Renal cortex interstitium (tissue), 11 donors: ENCODE measurements around the gene PDXP. TPM values are rescaled to one million over a fixed set of nuclear protein-coding genes. Genes with fewer than 3 reads are reported as not detected.
"Not testable (repeated sequence)": the region's sequence is repeated elsewhere in the genome, so short reads cannot be mapped to it uniquely, and the experiment has no call there.

Source experiments
- DNase-seq, 11 donors: peaks; one replicate each; pipeline ENCODE4 v3.0.0-alpha.2; 2013; ENCODE audit warnings: low read depth in 9 of 11, low spot score in 4 of 11; ENCODE audit errors: extremely low read depth in 1 of 11
- polyA plus RNA-seq, 3 donors: library from polyadenylated mRNA; unstranded; fragments of 120-200 nt; gene quantifications; one replicate each; pipeline ENCODE4 v1.2.1, GENCODE V29; 2013; ENCODE audit not compliant: insufficient read length in 3 of 3

The PDXP gene
- polyA plus RNA-seq, 3 donors, result 13.6 to 20.5 (median 17.7) TPM

DNA sequence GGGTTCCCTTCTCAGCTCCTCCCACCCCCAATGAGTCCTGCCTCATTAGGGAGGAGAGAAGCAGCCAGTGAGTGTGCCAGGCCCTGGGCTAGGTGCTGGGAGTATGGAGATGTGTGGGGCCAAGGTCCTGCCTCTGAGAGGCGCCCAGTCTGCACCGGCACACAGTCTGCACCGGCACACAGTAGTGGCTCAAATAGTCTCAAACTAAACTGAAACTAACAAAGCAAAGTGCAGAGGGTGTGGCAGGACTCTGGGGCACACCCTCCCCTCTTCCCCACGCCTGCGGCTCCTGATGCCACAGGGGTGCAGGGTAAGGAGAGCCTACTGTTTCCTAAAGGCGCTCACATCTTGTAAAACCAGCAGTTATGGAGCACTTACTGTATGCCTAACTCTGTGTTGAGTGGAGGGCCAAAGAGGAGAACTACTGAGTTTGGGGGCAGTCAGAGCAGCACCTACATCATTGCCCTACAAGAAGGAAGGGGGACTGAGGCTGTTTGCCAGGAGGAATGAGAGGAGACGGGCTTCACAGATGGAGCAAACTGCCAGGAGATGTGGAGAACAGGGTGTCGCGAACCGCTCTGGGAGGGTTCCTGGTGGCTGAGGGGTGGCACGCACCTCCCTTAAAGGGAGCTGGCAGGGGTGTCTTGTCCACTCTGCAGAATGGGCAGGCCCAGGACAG lies 20.0 kb upstream of the PDXP start:
- DNase-seq, result no peak

DNA sequence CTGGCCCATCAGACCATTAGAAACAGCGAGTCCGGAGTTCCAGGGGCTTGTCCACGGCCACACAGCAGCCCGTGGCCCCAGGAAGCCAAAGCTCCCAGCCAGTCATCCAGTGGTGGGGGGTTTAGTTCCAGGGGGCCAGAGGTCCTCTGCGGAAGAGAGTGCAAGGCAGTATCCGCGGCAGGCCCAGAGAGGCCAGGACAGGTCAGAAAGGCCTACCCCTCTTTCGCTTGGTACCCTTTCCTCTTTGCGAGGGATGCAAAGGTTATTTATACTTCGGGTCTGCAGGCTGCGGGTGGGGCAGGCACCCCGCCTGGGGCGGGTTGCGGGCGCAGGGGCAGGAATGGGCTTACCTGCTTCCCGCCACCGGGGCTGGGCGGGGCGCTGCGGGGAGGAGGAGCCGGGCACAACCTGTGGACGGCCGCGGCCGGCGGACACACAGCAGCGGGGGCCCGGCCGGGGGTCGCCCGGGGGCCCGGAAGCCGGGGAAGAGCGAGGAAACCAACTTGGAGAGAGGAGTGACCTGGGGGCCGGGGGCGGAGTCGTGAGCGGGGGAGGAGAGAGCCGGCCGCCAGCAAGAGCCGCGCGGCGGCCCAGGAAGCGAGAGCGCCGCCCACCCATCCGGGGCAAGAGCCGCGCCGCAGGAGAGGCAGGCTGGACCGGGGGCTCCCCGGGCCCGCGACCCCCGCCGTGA lies 19.3 kb upstream of the PDXP start, which contains the start of gene SH3BP1:
Gene SH3BP1 (plus strand): TSS at position 600 of the 691 bp plus-strand sequence. CDS start 119 bp downstream, outside the sequence.
- peak in 4 of 11 donors; percentile 58 to 66 (median 60) for DNase-seq

GRCh38 chr22:37639771-37640590 lies 18.5 kb upstream of the PDXP start:
- no peak for DNase-seq

DNA sequence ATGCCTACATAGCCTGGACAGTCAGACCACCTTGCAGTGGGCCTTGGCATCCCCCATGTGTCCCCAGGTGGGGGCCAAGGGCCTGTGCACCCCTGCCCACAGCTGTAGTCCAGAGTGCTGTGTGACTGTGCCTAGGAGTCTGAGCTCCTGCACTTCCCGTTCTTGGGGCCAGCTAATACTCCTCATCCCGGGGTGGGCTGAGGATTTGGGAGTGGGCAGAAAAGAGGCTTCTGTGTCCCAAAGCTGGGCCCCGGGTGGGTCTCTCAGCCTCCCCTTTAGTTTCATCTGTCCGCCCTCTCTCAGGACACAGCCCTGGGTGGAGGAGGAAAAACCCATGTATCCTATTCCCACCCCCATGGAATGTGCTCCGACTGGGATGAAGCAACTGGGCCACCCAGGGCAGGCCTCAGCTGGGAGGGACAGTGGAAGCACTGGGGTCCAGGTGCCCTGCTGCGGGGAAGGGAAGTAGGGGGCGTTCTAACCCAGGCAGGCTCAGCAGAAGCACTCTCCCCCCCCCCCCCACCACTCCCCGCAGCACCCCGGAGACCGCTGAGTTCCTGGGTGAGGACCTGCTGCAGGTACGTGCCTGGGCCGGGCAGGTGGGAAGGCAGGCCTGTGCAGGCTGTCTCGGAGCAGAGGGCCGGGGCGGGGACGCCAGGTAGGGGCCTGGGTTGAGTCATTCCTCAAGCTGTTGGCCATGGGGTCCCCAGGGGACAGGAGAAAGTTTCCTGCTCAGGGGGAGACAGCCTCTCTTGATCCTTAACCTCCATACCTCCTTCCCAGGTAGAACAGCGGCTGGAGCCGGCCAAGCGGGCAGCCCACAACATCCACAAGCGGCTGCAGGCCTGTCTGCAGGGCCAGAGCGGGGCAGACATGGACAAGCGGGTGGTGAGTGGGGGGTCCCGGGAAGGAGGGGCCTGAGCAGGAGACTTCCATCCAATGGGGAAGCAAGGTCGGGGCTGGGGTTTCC lies 17.6 kb upstream of the PDXP start:
- no peak for DNase-seq

- no peak for DNase-seq
These were observed 17.0 kb upstream of the PDXP start for GRCh38 chr22:37641561-37641949.

GRCh38 chr22:37643225-37643847 lies 15.2 kb upstream of the PDXP start:
- peak in 3 of 11 donors; percentile 68 to 75 (median 71) for DNase-seq

- no peak for DNase-seq
These were observed 11.2 kb upstream of the PDXP start for GRCh38 chr22:37647317-37647716.

GRCh38 chr22:37647928-37648327 lies 10.6 kb upstream of the PDXP start:
- DNase-seq, result no peak

- no peak for DNase-seq
These were observed 7.9 kb upstream of the PDXP start for GRCh38 chr22:37650463-37651136.

DNA sequence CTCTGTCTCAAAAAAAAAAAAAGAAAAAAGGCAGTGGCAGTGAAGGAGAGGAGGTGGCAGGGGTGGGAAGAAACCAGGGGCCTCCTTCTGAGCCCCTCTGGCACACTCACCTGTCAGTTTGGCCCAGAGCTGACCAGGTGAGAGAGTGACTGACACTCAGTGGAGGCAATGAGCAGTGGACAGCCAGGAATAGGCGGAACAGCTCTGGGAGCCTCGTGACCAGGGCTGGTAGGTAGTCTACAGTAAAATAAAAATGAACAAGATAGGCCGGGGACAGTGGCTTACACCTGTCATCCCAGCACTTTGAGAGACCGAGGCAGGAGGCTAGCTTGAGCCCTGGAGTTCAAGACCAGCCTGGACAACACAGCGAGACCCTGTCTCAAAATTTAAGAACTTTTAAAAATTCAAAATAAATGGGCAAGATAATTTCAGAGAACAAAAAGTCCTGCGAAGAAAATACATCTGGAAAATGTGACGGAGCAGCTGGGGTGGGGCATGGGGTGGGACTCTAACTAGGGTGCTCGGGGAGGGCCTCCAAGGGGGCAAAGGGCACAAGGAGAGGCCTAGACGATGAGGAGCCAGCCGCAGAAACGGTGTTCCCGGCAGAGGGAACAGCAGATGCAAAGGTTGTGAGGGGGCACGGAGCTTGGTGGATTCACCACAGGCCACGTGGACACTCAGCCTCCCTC lies 3.8 kb upstream of the PDXP start:
- no peak for DNase-seq

DNA sequence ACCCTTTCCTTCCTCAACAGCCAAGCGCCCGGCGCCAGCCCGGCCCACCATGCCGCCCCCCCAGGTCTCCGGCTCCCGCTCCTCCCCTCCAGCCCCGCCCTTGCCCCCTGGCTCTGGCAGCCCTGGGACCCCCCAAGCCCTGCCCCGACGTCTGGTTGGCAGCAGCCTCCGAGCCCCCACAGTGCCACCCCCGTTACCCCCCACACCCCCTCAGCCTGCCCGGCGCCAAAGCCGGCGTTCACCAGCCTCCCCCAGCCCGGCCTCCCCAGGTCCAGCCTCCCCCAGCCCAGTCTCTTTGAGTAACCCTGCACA lies 3.3 kb upstream of the PDXP start:
- no peak for DNase-seq

DNA sequence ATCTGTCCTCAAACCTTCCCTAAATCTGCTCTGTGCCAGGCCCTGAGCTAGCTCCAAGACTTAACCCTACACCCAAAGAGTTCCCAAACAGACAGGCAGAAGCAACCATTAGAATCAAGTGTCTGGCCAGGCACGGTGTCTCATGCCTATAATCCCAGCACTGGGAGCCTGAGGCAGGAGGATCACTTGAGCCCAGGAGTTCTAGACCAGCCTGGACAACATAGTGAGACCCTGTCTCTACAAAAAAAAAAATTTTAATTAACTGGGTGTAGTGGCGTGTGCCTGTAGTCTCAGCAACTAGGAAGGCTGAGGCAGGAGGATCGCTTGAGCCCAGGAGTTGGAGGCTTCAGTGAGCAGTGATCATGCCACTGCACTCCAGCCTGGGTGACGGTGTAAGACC lies 1.9 kb upstream of the PDXP start:
- DNase-seq, result not testable (repeated sequence)

DNA sequence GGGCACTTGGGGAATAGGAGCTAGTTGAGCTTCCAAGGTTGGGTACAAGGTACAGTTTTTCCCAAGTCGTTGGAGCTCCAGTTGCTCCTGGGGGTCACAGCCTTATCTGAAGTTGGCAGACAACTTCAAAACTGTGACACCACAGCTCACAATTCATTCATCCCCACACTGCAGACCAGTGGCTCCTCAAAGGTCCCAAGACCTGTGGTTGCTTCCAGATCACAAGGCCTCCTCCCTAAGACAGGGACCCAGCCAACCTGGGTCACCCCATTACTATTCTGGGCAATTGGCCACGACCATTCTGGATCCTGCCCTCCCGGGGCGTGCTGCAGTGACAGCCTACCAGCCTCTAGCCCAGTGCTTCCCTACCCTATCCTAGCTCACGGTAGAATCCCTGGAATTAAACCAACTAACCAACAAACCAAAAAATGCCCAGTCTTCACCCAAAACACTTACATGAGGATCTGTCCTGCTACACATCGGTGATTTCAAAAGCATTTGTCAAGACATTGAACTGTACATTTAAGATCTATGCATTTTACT lies 862 bp upstream of the PDXP start:
- DNase-seq, result no peak

DNA sequence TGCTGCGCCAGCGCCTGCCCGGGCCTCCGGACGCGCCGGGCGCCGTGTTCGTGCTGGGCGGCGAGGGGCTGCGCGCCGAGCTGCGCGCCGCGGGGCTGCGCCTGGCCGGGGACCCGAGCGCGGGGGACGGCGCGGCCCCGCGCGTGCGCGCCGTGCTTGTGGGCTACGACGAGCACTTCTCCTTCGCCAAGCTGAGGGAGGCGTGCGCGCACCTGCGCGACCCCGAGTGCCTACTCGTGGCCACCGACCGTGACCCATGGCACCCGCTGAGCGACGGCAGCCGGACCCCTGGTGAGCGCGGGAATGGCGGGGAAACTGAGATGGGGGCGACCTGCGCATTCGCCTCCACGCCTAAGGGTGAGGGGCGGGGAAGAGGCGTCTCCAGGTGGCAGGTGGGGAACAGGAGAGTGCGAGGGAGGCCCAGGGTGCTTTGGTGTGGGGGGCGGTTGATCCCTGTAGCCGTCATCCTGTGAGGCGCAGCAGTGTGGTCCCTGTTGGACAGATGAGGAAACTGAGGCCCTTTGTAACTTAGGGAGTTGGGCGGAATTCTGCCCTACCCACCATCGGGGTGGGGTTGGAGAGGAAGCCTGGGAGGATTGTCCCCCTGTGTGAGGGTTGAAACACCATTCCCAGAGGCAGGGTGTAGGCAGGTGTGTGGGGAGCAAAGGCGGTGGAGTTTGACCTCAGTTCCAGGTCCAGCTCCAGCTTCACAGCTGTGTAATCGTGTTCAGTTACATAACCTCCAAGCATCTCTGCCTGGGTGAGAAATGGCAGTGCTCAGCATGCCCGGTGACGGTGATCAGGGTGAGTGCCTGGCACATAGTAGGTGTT lies 758 bp downstream of the PDXP start:
- DNase-seq, result no peak

- no peak for DNase-seq
These were observed 1.6 kb downstream of the PDXP start for GRCh38 chr22:37659897-37660708.

DNA sequence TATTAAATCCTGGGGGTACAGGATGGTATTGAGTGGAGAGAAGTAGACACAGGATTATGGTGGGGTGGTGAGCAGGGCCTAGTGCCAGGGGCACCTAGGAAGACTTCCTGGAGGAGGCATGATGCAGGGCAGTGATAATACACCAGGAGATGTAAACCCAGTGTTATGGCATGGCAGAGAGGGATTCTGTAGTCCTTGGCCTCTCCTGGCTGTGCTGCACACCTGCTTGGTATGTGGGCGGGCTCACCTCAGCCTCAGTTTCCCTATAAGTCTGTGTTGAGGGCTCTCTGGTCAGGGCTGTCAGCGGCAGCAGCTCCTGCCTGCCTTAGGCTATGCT lies 2.2 kb downstream of the PDXP start:
- no peak for DNase-seq
